GM12873 (cell line): ENCODE data around the gene HOXD13.

Experiments used
- TF ChIP-seq, protein P1 (sequence below): IDR thresholded peaks from 2 replicates; pipeline ENCODE4 v1.5.1; 2012; ENCODE audit warnings: low read depth, mild to moderate bottlenecking, moderate library complexity, low read length, control low read depth; ENCODE audit not compliant: insufficient read depth; ENCODE audit errors: missing control alignments

HOXD13 gene

DNA sequence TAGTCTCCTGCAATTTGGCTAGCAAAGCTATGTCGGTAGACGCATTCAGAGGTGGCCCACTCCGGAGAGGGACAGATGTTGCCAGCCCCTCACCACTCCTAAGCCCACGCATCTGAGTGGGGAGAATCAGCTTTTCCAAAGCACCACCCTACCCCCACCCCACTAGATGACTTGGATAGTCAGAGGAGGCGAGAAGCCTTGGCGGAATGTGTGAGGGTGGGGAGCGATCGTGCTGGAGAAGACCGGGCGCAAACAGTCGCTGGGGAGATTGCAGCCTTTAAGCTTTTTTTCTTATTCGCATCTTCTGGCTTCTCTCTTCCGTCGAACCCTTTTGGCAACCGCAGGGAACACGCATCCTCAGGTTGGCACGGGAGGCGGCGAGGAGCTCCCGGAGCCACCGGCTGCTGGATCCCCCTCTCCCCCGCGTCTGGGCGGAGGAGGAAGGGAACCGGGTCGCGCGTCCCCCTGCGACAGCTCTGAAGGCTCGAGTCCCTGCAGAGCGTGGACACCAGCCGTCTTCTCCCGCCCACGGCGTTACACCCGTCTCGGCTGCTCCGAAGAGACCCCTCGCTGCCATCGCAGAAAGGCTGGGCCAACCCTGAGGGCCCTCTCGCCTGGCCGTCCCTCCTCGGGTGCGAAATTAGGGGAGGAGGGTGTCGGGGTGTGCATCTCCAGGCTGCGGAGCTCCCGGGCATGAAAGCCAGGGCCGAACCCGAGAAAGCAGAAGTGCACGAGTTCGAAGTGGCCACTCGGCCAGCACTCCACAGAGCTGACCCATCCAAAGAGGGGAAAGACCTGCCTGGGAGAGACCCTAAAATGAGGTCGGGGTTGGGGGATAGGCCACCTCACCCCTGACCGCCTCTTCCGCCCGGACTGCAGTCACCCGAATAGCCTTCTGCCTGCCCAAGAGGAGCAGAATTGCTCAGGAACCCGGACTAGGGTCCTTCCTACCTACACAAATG lies 20.9 kb upstream of the HOXD13 start:
- TF ChIP-seq, protein P1, sequence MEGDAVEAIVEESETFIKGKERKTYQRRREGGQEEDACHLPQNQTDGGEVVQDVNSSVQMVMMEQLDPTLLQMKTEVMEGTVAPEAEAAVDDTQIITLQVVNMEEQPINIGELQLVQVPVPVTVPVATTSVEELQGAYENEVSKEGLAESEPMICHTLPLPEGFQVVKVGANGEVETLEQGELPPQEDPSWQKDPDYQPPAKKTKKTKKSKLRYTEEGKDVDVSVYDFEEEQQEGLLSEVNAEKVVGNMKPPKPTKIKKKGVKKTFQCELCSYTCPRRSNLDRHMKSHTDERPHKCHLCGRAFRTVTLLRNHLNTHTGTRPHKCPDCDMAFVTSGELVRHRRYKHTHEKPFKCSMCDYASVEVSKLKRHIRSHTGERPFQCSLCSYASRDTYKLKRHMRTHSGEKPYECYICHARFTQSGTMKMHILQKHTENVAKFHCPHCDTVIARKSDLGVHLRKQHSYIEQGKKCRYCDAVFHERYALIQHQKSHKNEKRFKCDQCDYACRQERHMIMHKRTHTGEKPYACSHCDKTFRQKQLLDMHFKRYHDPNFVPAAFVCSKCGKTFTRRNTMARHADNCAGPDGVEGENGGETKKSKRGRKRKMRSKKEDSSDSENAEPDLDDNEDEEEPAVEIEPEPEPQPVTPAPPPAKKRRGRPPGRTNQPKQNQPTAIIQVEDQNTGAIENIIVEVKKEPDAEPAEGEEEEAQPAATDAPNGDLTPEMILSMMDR, result no peak

DNA sequence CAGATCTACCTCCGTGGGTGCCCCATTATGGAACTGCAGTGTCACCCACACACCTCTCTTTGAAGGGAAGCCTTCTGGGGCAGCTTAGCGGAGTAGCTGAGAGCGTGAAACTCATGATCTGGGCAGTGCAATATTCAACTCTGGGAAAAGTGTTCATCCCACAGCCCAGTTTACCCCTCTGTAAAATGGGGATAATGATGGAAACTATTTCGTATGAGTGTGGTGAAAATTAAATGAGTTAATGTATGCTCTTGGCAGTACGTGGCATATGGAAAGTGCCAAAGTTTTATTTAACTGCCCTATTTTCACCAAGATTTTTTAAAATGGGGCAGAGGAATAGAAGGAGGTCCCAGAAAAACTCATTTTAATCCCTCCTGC lies 20.2 kb upstream of the HOXD13 start:
- TF ChIP-seq, protein P1, result no peak

DNA sequence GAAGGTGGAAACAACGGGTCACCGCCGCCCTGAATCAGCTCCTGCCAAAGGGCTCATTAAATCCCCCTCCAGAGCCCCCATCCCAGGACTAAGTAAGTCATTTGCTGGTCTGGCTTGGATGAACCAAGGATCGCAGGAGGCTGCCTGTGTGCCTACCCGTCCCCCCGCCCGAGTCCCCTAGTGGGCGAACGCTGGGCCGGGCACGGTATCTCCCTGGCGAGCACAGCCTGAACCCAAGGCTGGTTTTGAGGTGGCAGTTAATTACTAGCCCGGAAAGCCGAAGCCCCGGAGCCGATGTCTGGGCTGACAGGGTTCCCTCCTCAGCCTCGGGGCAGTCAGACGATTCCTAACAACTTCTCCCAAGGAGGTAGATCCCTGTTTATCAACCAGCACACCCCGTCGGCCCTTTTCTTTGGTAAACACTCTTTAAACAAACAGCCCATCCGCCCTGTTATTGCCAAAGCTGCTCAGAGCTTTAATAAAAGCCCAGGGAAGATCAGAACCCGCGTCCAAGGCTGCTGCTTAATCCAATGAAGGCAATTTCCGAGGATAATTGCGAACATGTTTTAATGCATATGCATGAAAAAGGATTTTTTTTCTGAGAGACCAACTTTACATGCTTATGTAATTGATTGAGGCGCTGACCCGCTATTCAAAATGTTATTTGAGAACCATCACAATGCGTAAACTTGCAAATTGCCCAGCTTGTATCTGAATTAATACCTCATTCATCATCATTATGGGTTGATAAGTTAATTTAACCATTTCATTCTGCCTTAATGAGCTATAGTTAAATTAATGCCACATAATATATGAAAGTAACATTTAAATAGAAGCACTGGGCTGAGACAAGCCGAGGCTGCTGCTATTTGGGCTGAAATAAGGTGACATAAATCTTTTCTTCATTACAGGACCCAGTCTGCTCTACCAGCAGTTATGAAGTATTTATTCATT lies 19.3 kb upstream of the HOXD13 start:
- TF ChIP-seq, protein P1, result no peak

DNA sequence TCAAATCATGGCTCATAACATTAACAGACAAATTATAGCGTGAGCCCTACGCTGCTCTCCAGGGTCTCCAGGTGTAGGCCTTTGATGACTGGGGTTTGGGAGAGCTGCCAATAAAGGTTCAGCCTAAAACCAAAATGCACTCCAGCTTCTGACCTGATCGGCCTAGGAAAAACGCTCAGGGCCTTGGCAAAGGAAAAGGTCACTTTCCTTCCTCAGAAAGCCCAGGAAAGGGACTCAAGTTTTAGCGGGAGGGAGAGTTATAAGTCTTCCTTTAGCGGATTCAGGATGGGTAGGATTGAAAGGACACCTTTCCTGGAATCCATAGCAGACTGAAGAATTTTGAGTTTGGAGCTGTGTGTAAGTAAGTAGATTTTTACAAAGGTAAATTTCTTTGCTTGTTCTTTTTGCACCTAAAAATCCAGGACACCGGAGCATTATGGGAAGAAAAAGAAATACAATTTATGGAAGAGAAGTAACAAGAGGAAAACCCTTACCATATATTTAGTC lies 17.5 kb upstream of the HOXD13 start:
- TF ChIP-seq, protein P1, result no peak

DNA sequence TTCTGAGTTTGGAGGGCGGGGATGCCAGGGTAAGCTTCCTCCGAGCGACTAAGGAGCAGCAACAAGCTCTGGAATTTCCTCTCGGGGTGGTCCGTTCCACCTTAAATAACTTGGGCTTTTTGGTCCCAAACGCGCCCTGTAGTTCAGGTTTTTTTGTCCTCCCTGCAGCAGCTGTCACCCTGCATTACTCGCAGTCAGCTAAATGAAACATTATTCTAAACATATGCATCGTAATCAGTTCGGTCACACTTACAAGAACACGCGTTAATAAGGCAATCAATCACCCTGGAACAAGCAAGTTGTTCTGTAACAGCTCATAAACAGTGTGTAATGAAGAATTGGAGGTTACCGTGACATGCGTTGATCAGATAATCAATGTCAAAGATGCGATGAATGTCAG lies 17.0 kb upstream of the HOXD13 start:
- TF ChIP-seq, protein P1, result no peak

DNA sequence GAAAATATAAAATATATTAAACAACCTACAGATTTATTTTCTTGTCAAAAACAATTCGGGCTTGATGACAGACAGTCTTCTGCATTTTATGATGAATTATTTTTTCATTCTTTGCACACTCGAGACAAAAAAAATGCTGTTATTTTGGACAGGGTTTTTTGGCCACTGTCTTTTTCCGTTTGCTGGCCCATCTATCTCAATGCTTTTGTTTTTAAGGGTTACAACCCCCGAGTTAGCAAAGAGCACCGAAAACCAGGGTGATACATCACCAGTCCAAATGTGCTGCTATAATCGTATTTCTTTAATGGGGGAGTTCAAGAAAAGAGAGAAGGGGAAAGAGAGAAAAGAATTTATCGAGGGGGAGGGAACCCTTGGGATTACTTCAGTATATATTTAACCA lies 16.5 kb upstream of the HOXD13 start:
- TF ChIP-seq, protein P1, result no peak

DNA sequence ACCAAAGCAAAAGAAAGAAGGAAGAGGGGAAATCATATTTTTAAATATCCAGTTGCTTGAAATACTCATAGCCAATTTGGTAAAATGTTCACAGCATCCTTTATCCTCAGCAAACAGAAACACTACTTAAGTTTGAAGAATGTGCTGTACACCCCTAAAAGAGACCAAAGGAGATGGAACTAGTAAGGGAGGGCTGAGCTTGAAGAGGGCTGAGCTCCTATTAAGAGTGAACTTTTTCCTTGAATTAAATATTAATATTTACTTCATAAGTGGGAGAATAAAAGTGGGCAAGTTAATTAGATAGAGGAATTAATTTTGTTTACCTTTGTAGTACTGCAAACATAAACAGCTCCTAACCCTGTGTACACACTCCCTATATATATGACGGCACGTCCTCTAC lies 15.7 kb upstream of the HOXD13 start:
- TF ChIP-seq, protein P1, result no peak
